IMR-90 (cell line): ENCODE data around the gene RIPOR3.

Experiments
- CHD1 ChIP-seq: IDR thresholded peaks from 2 replicates; pipeline ENCODE4 v1.6.1; 2012; ENCODE audit warnings: low read depth, low read length, improper control_type of control experiment
- NFE2L2 ChIP-seq: fragments of 150-350 bp; IDR thresholded peaks from 2 replicates; pipeline ENCODE4 v1.6.1; 2016; ENCODE audit warnings: low read depth, mild to moderate bottlenecking, low read length
- POLR2A ChIP-seq: IDR thresholded peaks from 2 replicates; pipeline ENCODE4 v1.6.1; 2012; ENCODE audit warnings: mild to moderate bottlenecking, low read depth, low read length
- RAD21 ChIP-seq: IDR thresholded peaks from 2 replicates; pipeline ENCODE4 v1.6.1; 2012; ENCODE audit warnings: low read length, improper control_type of control experiment
- RFX5 ChIP-seq: IDR thresholded peaks from 2 replicates; pipeline ENCODE4 v1.8.0; 2012; ENCODE audit warnings: low read depth, mild to moderate bottlenecking, low read length, moderate library complexity
- SMC3 ChIP-seq: fragments of 150-350 bp; IDR thresholded peaks from 2 replicates; pipeline ENCODE4 v1.6.1; 2016; ENCODE audit warnings: low read depth, mild to moderate bottlenecking, antibody characterized with exemption, low read length, moderate library complexity
- TF ChIP-seq, protein P1 (sequence below): conservative IDR thresholded peaks from 2 replicates; pipeline ENCODE4 v1.5.1; 2012; ENCODE audit warnings: mild to moderate bottlenecking, low read depth, low read length, improper control_type of control experiment

DNA sequence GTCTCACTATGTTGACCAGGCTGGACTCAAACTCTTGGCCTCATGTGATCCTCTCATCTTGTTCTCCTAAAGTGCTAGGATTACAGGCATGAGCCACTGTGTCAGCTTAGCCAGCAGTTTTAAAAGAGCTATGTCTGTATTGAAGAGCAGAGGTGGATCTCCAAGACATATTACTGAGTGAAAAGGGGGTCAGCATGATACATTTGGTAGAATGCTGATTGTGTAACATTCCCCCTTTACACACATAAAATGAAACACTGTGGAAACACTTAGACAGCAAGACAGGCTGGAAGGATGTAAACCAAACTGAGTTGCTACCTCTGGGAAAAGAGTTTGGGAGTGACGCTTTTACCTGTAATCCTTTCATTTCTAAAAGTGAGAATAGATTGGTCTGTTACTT is 1.7 kb upstream of the RIPOR3 start:
- TF ChIP-seq POLR2A (no peak), RAD21 (no peak), SMC3 (no peak), NFE2L2 (no peak), RFX5 (no peak), CHD1 (no peak)
- TF ChIP-seq, protein P1, sequence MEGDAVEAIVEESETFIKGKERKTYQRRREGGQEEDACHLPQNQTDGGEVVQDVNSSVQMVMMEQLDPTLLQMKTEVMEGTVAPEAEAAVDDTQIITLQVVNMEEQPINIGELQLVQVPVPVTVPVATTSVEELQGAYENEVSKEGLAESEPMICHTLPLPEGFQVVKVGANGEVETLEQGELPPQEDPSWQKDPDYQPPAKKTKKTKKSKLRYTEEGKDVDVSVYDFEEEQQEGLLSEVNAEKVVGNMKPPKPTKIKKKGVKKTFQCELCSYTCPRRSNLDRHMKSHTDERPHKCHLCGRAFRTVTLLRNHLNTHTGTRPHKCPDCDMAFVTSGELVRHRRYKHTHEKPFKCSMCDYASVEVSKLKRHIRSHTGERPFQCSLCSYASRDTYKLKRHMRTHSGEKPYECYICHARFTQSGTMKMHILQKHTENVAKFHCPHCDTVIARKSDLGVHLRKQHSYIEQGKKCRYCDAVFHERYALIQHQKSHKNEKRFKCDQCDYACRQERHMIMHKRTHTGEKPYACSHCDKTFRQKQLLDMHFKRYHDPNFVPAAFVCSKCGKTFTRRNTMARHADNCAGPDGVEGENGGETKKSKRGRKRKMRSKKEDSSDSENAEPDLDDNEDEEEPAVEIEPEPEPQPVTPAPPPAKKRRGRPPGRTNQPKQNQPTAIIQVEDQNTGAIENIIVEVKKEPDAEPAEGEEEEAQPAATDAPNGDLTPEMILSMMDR = no peak
